K562 treated with DMSO at 1 percent for 24 hours (cell line): Measurements from ENCODE around the gene FGD3. TPM values are rescaled to one million over a fixed set of nuclear protein-coding genes. Genes with fewer than 3 reads are reported as not detected.

Experiments
- total RNA-seq: library from RNA; unstranded; fragments of 300-600 nt; gene quantifications from 2 replicates; pipeline ENCODE4 v1.2.3, GENCODE V29; 2022; ENCODE audit warnings: low read depth; ENCODE audit not compliant: insufficient read depth

FGD3 gene, protein sequence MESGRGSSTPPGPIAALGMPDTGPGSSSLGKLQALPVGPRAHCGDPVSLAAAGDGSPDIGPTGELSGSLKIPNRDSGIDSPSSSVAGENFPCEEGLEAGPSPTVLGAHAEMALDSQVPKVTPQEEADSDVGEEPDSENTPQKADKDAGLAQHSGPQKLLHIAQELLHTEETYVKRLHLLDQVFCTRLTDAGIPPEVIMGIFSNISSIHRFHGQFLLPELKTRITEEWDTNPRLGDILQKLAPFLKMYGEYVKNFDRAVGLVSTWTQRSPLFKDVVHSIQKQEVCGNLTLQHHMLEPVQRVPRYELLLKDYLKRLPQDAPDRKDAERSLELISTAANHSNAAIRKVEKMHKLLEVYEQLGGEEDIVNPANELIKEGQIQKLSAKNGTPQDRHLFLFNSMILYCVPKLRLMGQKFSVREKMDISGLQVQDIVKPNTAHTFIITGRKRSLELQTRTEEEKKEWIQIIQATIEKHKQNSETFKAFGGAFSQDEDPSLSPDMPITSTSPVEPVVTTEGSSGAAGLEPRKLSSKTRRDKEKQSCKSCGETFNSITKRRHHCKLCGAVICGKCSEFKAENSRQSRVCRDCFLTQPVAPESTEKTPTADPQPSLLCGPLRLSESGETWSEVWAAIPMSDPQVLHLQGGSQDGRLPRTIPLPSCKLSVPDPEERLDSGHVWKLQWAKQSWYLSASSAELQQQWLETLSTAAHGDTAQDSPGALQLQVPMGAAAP
- 0.69 and 0.79 TPM in 2 replicates for total RNA-seq

DNA sequence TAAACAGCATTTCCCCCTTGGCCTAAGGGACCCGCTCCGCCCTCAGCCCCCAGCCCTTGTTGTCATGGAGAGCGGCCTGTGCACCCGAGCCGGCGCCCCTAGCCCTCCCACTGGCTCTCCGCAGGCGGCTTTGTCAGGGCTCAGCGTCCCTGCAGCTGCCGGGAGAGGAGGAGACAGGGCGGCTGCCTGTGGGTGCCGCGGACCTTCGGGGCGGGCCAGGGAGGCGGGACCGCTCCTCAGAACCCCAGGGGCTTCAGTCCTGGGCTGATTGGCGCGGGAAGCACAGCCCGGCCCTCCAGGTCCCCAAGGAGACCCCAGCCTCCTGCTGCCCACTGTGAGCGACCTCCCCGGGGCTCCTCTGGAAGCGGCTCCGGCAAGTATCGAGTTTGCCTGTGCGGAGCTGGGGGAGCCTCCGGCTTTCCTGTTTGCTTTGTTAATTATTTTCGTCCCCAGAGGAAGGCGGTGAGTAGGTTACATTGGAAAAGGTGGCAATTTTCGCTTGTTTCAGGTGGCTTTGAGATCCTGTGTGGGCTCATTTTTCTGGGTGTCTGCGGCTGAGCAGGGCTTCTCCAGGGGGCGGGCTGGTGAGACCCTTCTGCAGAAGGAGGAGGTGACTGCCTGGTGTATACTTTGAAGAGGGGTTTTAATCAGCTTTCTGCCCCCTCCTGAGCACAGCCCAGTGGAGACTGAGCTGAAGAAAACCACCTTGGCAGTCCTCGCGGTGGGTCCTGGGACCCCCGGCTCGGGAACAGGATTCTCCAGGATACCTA, at the start of gene FGD3:
TSS of gene FGD3 (plus strand) at position 256 of the 770 bp plus-strand sequence. CDS start 28,734 bp downstream, outside the sequence.

DNA sequence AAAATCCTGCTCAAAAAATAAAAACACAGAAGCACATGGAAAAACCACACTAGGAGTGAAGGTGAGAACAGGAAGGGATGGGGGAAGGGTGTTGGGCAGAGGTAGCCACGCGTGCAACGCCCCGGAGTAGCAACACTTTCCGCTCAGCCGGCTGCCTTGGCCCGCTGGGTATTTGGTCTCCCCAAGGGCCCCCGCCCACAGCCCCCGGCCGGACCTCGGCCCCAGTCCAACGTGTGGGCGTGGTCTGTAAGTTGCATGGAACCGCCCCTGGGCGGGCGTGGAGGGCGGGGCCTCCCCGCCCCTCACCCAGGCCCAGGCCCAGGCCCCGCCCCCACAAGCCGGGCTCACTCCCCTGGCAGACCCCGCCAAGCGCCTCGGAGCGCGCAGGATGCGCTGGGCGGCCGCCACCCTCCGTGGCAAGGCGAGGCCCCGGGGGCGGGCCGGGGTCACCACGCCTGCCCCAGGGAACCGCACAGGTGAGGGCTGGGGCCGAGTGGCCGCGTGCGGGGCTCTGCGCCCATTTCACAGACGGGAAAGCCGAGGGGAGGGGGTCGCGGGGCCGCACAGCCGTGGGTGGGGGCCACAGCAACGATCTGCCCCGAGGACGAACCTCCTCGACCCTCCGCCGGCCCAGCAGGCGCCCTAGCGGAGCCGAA, 111.2 kb downstream of the FGD3 start, which contains the start of gene SUSD3:
TSS of gene SUSD3 (plus strand) at position 347 of the 656 bp plus-strand sequence. CDS start at position 389, 42 bp downstream.

Other genes starting within 250 kb of the FGD3 start
- gene BICD2, start 182.7 kb upstream of the FGD3 start, total RNA-seq: 20.9 and 21.5 TPM in 2 replicates
- 0.52 and 0.94 TPM in 2 replicates for gene ZNF484, start 69.5 kb upstream of the FGD3 start, total RNA-seq
- gene SUSD3, start 111.2 kb downstream of the FGD3 start, total RNA-seq: 22.0 and 24.5 TPM in 2 replicates
- gene CARD19, start 148.7 kb downstream of the FGD3 start, total RNA-seq: 67.6 and 68.0 TPM in 2 replicates
- gene NINJ1, start 186.7 kb downstream of the FGD3 start, total RNA-seq: 63.7 and 67.6 TPM in 2 replicates
- 1.2 and 3.0 TPM in 2 replicates for gene WNK2, start 236.6 kb downstream of the FGD3 start, total RNA-seq